Natural killer cell treated with Interleukin-12 subunit alpha and Interleukin-12 subunit beta and Interleukin-15 and Interleukin-18, amount 100 ng/mL, for 72 hours (primary cell): Measurements from ENCODE around the gene GATA5. TPM values are rescaled to one million over a fixed set of nuclear protein-coding genes. Genes with fewer than 3 reads are reported as not detected.

ENCODE experiments used
- ATAC-seq, 2 donors: fragments of 150-1000 bp; cut with Tn5 transposase in 1 of 2; sonication (Bioruptor Pico), chemical (Tn5 transposase) in 1 of 2; 2 replicates each; pipeline ENCODE4 v1.10.0; 2021
- DNase-seq: peaks from one replicate; pipeline ENCODE4 v3.0.0; 2022; ENCODE audit warnings: low spot score
- H3K27ac Mint-ChIP-seq, 2 donors: 1 replicate in 1 of 2; 2 replicates in 1 of 2; pipeline ENCODE4 v1.8.0; 2022; ENCODE audit warnings: mixed read lengths in 2 of 2, mild to moderate bottlenecking in 1 of 2, moderate library complexity in 1 of 2
- H3K27me3 Mint-ChIP-seq, 2 donors: 1 replicate in 1 of 2; 2 replicates in 1 of 2; pipeline ENCODE4 v1.8.0; 2022; ENCODE audit warnings: mixed read lengths in 2 of 2
- H3K36me3 Mint-ChIP-seq: one replicate; pipeline ENCODE4 v1.8.0; 2022; ENCODE audit warnings: mixed read lengths
- H3K4me1 Mint-ChIP-seq, 2 donors: 1 replicate in 1 of 2; 2 replicates in 1 of 2; pipeline ENCODE4 v1.8.0; 2022; ENCODE audit warnings: low read depth in 2 of 2, mixed read lengths in 2 of 2, mild to moderate bottlenecking in 1 of 2
- H3K4me3 Mint-ChIP-seq: one replicate; pipeline ENCODE4 v1.8.0; 2022; ENCODE audit warnings: mixed read lengths
- H3K9me3 Mint-ChIP-seq: 2 replicates; pipeline ENCODE4 v1.8.0; 2022; ENCODE audit warnings: mixed read lengths
- total RNA-seq, 2 donors: library from RNA; stranded (reverse); gene quantifications; one replicate each; pipeline ENCODE4 v1.2.3, GENCODE V29; 2022

The GATA5 gene
- total RNA-seq, 2 donors from 2014 or later = not detected

DNA sequence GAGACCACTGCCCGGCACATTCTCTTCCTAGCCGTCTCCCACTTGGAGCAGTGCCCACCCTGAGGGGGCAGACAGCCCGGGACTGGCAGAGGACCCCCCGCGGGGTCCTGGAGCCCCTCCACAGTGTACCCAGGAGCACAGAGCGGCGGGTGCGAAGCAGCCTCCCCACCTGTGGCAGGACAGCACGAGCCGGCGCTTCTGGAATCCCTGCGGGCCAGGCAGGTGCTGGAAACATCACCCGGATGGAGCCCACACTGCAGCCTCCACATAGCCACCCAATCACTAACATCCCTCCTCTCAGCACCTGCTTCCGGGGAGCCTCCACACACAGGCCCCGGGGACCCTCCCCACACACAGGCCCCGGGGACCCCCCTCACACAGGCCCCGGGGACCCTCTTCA, 18.7 kb downstream of the GATA5 start:
- peaks cover 5 to 7% of the 10 kb centered on the region in 2 donors for H3K27me3 Mint-ChIP-seq
- ATAC-seq (no peak), DNase-seq (no peak)
- H3K4me3 Mint-ChIP-seq = no peak overlapping the region
- no peaks in the 10 kb centered on the region for H3K9me3 Mint-ChIP-seq
- no peaks in the 10 kb centered on the region for H3K36me3 Mint-ChIP-seq
- H3K27ac Mint-ChIP-seq = no peak overlapping the region
- no peaks in the 10 kb centered on the region for H3K4me1 Mint-ChIP-seq

DNA sequence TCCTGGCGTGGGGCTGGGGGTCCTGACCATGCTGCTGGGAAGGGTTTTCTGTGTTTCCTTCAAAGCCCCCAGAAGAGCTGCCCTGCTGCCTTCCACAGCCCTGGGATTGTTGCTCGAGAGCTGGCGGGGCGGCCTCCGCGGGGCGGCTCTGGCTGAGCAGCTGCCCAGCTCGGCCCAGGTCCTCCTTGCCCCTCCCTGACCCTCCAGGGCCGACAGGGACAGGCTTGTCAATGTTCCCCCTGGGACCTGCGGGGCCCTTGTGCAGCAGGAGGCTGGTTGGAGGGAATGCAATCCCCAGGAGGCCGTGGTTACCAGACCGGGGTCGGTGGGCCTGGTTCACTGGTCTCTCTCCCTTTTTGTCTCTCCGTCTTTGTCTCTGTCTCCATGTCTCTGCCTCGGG, 19.9 kb downstream of the GATA5 start:
- DNase-seq (no peak), ATAC-seq (no peak)
- no peak overlapping the region for H3K27ac Mint-ChIP-seq
- H3K36me3 Mint-ChIP-seq = no peaks in the 10 kb centered on the region
- no peaks in the 10 kb centered on the region for H3K9me3 Mint-ChIP-seq
- H3K4me1 Mint-ChIP-seq = no peaks in the 10 kb centered on the region
- H3K4me3 Mint-ChIP-seq = no peak overlapping the region
- H3K27me3 Mint-ChIP-seq = peaks cover 5 to 7% of the 10 kb centered on the region in 2 donors

DNA sequence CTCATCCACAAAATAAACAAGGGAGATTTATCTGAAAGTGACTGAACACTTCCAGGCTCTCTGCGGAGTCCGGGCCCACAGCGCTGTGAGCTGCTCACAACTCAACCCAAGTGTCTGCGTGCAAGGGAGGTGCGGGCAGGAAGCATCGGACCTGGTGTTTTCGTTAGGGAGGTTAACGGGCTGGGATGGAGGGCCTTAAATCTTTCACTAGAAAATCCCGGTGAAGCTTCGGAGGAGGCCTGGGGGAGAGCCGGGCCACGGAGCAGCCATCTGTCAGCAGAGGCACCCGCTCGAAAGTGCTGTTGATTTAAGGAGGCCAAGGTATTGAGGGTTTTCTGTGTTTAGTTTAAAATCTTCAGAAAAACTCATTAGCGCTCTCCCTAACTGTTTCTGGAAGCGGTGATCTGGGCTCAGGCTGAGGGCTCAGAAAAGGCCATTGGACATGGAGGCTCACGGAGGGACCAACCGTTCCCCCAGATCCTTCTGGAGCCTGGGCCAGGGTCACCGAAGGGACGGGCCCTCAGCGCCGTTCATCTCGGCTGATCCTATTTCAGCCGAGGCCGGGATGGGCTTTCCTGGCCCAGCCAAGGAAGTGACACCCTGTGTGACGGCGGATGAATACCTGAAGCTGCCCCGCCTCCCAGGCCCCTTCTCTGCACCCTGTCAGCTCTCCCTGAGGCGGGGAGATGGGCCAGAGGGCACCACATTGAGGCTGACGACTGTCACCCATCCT, 20.7 kb downstream of the GATA5 start:
- H3K27ac Mint-ChIP-seq = no peak overlapping the region
- DNase-seq (no peak), ATAC-seq (no peak)
- no peaks in the 10 kb centered on the region for H3K4me1 Mint-ChIP-seq
- no peaks in the 10 kb centered on the region for H3K36me3 Mint-ChIP-seq
- no peaks in the 10 kb centered on the region for H3K9me3 Mint-ChIP-seq
- no peak overlapping the region for H3K4me3 Mint-ChIP-seq
- H3K27me3 Mint-ChIP-seq = peaks cover 5 to 7% of the 10 kb centered on the region in 2 donors

DNA sequence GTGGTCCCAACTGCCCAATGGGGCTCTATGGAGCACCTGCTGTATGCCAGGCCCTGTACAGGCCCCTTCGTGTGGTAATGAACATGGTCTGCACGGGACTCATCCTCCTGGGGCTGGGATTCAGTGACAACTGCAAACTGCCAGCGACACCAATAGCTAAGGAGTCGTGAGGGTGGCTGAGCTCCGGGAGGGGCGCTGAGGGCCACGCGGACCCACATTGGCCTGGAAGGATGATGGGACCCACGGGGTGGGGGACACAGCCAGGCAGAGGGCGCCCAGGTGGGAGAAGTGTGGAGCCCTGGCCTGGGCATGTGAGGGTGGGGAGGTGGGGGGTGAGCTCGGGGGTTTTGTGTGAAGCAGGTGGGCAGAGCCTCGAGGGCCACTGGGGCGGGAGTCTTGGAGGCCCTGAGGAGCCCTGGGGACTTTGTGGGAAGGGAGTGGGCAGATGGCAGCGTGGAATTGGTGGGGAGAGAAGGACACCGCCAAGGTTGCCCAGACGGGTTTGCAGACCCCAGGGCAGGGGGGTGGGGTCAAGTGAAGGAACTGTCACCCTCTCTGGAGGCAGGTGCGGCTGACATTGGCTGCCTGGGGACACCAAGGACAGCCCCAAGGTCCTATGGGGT, 22.5 kb downstream of the GATA5 start:
- H3K27me3 Mint-ChIP-seq = peaks cover 5 to 10% of the 10 kb centered on the region in 2 donors
- ATAC-seq (no peak), DNase-seq (no peak)
- H3K27ac Mint-ChIP-seq = no peak overlapping the region
- no peaks in the 10 kb centered on the region for H3K36me3 Mint-ChIP-seq
- no peak overlapping the region for H3K4me3 Mint-ChIP-seq
- H3K9me3 Mint-ChIP-seq = no peaks in the 10 kb centered on the region
- H3K4me1 Mint-ChIP-seq = no peaks in the 10 kb centered on the region

DNA sequence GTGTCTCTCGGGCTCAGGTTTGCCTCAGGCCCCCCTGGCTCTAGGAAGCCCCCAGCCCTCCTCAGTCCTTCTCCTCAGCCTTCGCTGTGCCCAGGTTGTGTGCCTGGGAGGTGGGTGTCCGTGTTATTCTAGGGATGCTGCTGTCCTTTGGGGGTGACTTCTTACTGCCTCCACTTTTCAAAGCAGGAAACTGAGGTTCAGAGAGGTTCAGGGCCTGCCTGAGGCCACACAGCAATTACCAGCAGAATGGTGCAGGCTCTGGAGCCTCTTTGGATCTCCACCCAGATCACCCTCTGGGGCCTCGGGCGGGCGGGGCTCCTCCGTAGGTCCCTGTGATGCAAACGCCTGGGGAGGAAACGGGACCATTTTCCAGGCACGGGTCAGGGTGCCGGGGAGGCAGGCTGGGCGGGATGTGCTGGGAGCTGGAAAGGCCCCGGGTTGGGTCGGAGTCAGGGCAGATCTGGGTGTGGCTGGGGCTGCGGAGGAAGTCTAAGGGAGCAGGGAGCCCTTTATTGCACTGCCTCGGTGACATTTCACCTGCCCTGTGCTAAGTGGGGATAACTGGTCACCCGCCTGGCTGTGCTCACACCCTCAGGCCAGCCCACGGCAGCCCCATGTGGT, 23.2 kb downstream of the GATA5 start:
- Mint-ChIP-seq H3K9me3 (no peaks in the 10 kb centered on the region), H3K4me1 (no peaks in the 10 kb centered on the region), H3K27ac (no peak overlapping the region), H3K36me3 (no peaks in the 10 kb centered on the region), H3K27me3 (peaks cover 5 to 8% of the 10 kb centered on the region in 2 donors), H3K4me3 (no peak overlapping the region)
- DNase-seq (no peak), ATAC-seq (no peak)

DNA sequence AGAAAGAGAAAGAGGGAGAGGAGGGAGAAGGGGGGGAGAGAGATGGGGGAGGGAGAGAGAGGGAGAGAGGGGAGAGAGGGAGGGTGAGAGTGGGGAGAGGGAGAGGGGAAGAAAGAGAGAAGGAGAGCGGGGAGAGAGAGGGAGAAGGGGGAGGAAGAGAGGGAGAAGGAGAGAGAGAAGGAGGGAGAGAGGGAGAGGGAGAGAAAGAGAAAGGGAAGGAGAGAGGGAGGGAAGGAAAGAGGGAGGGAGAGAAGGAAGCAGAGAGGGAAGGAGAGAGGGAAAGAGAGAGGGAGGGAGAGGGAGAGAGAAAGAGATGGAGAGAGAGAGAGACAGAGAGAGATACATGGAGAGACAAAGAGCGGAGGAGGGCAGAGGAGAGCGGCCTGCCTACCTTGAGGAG, 23.8 kb downstream of the GATA5 start:
- Mint-ChIP-seq H3K36me3 (no peaks in the 10 kb centered on the region), H3K4me3 (no peak overlapping the region), H3K4me1 (no peaks in the 10 kb centered on the region), H3K27me3 (peaks cover 5 to 8% of the 10 kb centered on the region in 2 donors), H3K9me3 (no peaks in the 10 kb centered on the region), H3K27ac (no peak overlapping the region)
- ATAC-seq = no peak
- no peak for DNase-seq

DNA sequence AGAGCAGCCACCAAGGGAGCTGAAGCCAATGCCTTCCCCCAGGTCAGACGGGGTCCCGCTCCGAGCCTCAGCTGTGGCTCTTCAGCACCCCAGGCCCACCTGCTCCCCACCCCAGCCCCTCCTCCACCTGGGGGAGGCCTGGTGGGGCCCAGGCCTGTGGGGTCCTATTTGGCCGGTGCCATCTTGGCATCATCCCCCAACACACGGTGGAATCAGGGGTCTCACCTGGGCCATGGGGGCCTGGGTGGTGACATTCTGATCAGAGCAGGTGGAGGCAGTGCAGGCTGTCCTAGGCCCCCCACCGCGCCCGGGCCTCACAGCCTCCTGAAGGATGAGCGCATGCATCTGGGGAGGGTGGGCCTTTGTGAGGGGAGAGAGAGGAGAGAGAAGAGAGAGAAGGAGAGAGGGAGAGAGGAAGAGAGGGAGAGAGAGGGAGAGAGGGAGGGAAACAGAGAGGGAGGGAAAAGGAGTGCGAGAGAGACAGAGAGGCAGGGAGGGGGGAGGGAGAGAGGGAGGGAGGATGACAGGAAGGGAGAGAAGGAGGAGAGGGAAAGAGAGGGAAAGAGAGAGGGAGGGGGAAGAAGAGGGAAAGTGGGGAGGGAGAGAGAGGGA, 24.5 kb downstream of the GATA5 start:
- Mint-ChIP-seq H3K4me1 (no peaks in the 10 kb centered on the region), H3K36me3 (no peaks in the 10 kb centered on the region), H3K27ac (no peak overlapping the region), H3K9me3 (no peaks in the 10 kb centered on the region), H3K27me3 (peaks cover 3 to 8% of the 10 kb centered on the region in 2 donors), H3K4me3 (no peak overlapping the region)
- DNase-seq (no peak), ATAC-seq (no peak)

DNA sequence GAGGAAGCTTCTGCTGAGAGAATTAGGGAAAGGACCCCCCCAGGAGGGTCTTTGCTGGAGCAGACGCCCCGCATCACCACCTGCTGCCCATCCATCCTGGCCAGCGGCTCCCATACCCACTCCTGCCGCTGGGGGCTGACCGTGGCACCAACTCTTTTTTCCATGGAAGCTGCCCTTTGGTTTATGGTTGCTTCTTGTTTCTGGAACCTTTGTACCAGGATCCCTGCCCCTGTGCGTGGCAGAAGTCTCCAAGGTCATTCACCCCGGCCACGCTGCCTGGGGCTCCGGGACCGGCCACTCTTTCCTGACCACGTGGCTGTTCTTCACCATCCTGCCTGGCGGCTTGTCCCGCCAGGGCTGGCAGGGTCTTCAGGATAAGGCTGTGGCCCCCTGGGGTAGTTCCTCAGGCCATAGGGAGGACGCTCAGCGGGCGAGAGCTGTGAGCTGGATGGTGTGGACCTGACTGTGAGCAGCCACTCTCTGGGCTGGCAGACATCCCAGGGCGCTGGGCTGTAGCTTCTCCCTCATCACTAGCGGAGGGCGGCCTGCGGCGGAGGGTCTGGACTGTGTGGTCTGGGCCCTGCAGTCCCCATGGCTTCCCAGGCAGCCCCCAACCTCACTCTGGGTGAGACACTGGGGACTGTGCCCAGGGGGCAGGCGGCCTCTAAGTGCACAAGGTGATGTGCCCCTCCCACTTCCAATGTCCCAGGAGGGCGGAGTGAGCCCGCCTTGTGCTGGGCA, 25.7 kb downstream of the GATA5 start:
- no peaks in the 10 kb centered on the region for H3K9me3 Mint-ChIP-seq

DNA sequence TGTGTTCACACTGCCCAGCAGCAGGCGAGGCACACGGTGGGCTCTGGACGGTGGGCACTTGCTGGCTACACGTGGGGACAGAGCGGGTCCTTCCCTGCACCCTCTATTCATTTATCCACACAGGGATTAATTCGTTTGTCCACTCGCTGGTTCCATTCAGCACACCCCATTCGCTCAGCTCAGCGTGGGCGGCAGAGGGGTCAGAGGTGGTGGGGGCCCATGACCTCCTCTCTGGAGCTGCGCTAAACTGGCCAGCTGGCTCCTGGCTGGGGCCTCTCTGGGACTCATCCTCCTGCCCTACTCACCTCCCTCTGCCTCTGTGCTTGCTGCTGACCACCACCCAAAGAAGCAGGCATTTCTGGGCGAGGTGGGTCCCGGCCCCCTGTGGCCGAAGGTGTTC, 27.0 kb downstream of the GATA5 start:
- Mint-ChIP-seq H3K4me3 (no peak overlapping the region), H3K27me3 (peaks cover 0 to 3% of the 10 kb centered on the region in 2 donors), H3K36me3 (no peaks in the 10 kb centered on the region), H3K4me1 (no peaks in the 10 kb centered on the region), H3K27ac (no peak overlapping the region), H3K9me3 (no peaks in the 10 kb centered on the region)
- ATAC-seq (no peak), DNase-seq (no peak)

More for the DNA sequence above, 25.7 kb downstream of the GATA5 start:
- Mint-ChIP-seq H3K27ac (no peak overlapping the region), H3K4me3 (no peak overlapping the region), H3K27me3 (peaks cover 0 to 6% of the 10 kb centered on the region in 2 donors), H3K36me3 (no peaks in the 10 kb centered on the region), H3K4me1 (no peaks in the 10 kb centered on the region)
- DNase-seq (no peak), ATAC-seq (no peak)

DNA sequence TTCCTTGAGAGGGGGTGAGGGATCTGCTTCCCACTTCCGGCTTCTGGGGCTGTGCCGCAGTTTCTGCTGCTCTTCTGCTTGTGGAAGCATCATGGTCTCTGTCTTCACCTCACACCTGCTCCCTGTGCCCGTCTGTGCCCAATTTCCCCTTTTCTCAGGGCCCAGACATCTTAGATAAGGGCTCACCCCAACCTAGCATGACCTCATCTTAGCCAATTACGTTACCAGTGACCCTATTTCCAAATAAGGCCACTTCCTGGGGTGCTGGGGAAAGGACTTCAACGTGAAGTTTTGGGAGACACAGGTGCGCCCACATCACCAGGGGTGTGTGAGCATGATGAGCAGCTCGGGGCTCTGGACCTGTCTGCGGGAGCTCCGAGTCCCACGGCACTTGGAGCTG, 27.8 kb downstream of the GATA5 start:
- Mint-ChIP-seq H3K27ac (no peak overlapping the region), H3K4me1 (no peaks in the 10 kb centered on the region), H3K9me3 (no peaks in the 10 kb centered on the region), H3K27me3 (peaks cover 0 to 5% of the 10 kb centered on the region in 2 donors), H3K36me3 (no peaks in the 10 kb centered on the region), H3K4me3 (no peak overlapping the region)
- ATAC-seq = no peak
- no peak for DNase-seq

DNA sequence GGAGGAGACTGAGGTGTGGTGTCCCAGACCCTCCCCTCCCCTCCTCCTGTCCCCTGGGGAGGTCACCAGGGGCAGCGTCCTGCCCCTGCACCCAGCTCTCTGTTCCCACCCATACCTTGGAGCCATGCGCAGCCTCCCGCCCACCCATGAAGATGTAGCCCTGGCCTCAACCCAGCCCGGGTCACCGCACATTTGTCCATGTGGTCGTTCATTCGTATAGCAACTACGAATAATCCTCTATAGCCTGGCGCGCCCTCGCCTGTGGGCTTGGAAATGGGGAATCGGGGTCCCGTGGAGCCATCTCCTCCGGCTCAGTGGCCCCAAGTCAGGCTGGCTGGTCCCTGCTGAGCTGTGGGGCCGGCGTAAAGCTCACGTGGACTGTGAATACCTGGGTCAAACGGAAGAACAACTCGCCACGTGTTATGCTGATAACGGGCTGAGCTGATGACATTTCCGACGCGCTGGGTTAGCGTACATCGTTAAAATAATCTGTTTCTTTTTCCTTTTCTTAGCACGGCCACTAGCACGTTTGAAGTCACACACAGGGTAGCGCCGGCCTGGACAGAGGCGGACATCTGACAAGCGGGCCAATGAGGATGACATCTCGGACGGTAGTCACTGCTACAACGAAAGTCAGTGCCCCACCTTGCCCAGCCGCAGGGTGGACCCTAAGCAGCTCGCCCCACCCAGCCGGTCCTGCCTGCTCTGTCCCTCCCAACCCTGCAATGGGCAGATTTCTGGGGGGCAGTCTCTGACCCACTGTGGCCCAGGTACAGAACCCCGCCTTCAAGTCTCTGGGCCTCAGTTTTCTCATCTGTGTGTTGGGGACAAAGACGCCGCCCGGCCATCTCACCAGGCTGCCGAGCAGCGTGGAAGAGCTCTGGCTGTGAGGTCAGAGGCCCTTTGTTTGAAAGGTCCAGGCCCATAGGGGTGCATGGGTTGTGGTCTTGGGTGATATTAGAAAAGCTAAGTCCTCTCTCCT, 28.6 kb downstream of the GATA5 start:
- H3K27me3 Mint-ChIP-seq = peaks cover 0 to 9% of the 10 kb centered on the region in 2 donors
- no peak for ATAC-seq
- no peaks in the 10 kb centered on the region for H3K36me3 Mint-ChIP-seq
- H3K9me3 Mint-ChIP-seq = no peaks in the 10 kb centered on the region
- no peak for DNase-seq
- no peak overlapping the region for H3K4me3 Mint-ChIP-seq
- no peak overlapping the region for H3K27ac Mint-ChIP-seq
- no peaks in the 10 kb centered on the region for H3K4me1 Mint-ChIP-seq

DNA sequence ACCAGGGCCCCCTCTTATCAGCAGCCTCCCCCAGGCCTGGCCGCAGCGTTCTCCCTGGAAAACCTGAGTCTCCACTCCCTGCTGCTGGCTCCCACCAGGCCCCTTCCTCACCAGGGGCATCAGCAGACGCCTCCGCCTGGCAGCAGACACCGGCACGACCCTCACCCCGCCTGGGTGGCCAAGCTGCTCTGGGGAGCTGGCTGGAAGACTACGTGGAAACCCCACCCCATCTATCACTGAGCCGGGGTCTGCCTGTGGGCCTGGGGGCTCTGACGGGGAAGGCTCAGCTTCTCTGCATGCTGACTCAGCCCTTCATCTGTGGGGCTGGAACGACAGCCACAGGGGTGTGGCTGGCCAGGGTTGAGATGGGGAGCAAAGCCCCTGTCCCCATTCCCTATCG, 29.3 kb downstream of the GATA5 start:
- no peaks in the 10 kb centered on the region for H3K36me3 Mint-ChIP-seq
- no peak overlapping the region for H3K27ac Mint-ChIP-seq
- ATAC-seq = no peak
- peaks cover 0 to 9% of the 10 kb centered on the region in 2 donors for H3K27me3 Mint-ChIP-seq
- H3K9me3 Mint-ChIP-seq = no peaks in the 10 kb centered on the region
- H3K4me1 Mint-ChIP-seq = no peaks in the 10 kb centered on the region
- H3K4me3 Mint-ChIP-seq = no peak overlapping the region
- no peak for DNase-seq
